ENCODE results near the gene HDGFL2.

DNA sequence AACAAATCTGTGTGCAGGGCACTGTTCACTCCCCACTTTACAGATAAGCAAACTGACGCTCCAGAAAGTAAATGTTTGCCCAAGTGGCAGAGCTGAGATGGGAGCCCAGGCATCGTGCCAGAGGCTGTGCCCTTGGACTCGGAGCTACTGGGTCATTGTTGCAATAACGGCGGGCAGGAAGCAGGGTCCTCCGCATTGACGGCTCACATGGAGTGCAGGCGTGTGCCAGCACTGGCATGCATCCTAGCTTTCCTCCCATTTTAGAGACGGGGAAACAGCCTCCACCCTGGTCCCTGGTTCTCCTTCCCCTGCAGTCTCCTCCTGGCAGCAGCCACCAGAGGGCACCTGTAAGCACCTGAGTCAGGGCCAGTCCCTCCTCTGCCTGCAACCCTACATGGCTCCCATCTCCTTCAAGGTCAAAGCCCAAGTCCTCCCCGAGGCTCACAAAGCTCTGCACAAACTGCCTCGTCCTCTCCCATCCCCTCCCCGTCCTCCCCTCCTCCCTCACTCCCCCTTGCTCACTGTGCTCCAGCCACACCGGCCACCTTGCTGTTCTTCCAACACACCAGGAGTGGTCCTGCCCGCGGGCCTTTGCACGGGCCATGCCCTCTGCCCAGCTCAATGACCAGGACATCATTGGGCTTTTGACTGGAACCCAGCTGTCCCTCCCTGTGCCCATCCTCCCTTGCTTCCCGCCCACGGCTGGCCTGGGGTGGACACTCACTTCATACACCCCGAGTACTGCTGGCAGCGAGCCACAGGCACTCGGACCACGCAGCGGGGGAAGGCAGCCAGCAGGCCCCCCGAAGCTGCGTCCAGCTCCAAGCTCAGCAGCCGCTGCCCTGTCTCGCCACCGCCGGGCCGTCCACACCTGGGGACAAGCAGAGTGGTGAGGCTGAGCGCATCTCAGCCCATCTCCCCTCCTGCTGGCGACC lies 75.5 kb downstream of the HDGFL2 start:
- TF ChIP-seq EZH2 (IDR thresholded peaks at IDR 0.05; ENCODE audit: low read depth, low read length, severe bottlenecking) = no peak
- no peak for TF ChIP-seq TAF1 (IDR thresholded peaks at IDR 0.05; ENCODE audit: low read depth, low read length)
- peak; percentile 42 to 79 (median 65) for TF ChIP-seq CTCF (IDR thresholded peaks at IDR 0.05; ENCODE audit: control extremely low read depth in 1 of 3, insufficient read depth in 1 of 3, low read depth in 1 of 3, low read length in 3 of 3)
- TF ChIP-seq, protein P1, sequence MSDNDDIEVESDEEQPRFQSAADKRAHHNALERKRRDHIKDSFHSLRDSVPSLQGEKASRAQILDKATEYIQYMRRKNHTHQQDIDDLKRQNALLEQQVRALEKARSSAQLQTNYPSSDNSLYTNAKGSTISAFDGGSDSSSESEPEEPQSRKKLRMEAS (IDR thresholded peaks at IDR 0.05) = no peak
- no peak for TF ChIP-seq POLR2AphosphoS5 (IDR thresholded peaks at IDR 0.05; ENCODE audit: low read depth, low read length)
- TF ChIP-seq POLR2A (IDR thresholded peaks at IDR 0.05; ENCODE audit: control extremely low read depth in 1 of 2, low read depth in 2 of 2, low read length in 2 of 2) = no peak
- no peak for TF ChIP-seq SP2 (IDR thresholded peaks at IDR 0.05; ENCODE audit: low read length)
- TF ChIP-seq, protein P2, sequence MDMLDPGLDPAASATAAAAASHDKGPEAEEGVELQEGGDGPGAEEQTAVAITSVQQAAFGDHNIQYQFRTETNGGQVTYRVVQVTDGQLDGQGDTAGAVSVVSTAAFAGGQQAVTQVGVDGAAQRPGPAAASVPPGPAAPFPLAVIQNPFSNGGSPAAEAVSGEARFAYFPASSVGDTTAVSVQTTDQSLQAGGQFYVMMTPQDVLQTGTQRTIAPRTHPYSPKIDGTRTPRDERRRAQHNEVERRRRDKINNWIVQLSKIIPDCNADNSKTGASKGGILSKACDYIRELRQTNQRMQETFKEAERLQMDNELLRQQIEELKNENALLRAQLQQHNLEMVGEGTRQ (IDR thresholded peaks at IDR 0.05; ENCODE audit: low read length) = no peak
- no peak for TF ChIP-seq SIX5 (IDR thresholded peaks at IDR 0.05; ENCODE audit: low read depth, low read length)
- no peak for TF ChIP-seq ATF3 (IDR thresholded peaks at IDR 0.05; ENCODE audit: insufficient read depth, low read depth, low read length)
- TF ChIP-seq RFX5 (IDR thresholded peaks at IDR 0.05; ENCODE audit: borderline replicate concordance, low read depth, low read length) = no peak
- no peak for TF ChIP-seq CEBPB (IDR thresholded peaks at IDR 0.05; ENCODE audit: low read depth, low read length)
- TF ChIP-seq NANOG (IDR thresholded peaks at IDR 0.05; ENCODE audit: insufficient read depth, low read depth, low read length, poor library complexity, severe bottlenecking) = no peak
